Hair follicle dermal papilla cell (primary cell): ENCODE data around the gene TP73. TPM values are rescaled to one million over a fixed set of nuclear protein-coding genes. Genes with fewer than 3 reads are reported as not detected.

Experiments used
- small RNA-seq: library from RNA; depleted of rRNA; stranded (forward); fragments of <200 nt; gene quantifications from one replicate; pipeline ENCODE3, GENCODE V24; 2012
- total RNA-seq: library from RNA; depleted of rRNA; stranded (reverse); fragments of >200 nt; gene quantifications from 2 replicates; pipeline ENCODE4 v1.2.3, GENCODE V29; 2012

TP73 gene
- total RNA-seq: not detected in 2 replicates

DNA sequence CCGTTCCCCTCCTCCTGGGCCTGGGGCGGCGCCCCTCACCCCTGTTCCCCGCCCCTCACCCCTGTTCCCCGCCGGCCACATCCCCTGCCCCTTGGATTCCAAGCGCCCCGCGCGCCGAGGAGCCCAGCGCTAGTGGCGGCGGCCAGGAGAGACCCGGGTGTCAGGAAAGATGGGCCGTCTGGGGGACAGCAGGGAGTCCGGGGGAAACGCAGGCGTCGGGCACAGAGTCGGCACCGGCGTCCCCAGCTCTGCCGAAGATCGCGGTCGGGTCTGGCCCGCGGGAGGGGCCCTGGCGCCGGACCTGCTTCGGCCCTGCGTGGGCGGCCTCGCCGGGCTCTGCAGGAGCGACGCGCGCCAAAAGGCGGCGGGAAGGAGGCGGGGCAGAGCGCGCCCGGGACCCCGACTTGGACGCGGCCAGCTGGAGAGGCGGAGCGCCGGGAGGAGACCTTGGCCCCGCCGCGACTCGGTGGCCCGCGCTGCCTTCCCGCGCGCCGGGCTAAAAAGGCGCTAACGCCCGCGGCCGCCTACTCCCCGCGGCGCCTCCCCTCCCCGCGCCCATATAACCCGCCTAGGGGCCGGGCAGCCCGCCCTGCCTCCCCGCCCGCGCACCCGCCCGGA lies at the start of gene TP73:
Gene TP73 (plus strand): TSS at position 587 of the 618 bp plus-strand sequence. CDS start 29,850 bp downstream, outside the sequence.

DNA sequence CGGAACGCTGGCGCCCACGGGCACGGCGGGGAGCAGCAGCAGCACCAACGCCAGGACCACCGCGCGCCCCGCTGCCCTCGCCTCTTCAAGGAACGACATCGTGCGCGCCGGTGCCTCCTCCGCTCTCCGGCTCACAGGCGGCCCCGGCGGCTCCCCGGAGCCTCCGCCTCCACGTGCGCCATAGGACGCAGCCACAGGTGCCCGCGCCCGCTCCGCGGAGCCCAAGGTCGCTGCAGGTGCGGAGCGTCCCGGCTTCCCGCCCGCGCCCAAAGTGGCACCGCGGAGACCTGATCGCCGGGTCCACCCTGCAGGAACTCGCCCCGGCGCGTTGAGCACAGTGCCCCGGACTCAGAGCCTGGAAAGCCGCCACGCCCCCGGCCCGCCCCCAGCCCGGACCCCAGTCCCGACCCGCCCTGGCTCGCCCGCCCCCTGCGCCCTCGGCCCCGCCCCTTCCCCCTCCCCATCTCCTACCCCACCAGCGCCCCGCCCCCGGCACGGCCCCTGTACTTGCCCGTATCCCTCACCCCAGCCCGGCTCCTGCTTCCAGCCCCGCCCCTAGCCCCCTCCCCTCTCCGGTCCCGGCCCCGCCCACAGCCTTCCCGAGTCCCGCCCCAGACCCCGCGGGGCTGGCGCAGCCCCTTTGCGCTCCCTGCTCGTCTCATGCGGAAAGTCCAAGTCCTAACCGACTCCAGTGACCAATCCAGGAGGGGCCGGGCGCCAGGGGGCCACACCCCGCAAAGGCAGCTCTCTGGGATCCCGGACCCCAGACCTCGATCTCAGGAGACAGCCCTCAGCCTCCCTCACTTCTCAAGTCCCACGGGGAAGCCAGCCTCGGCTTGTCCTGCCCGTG lies 40.9 kb upstream of the TP73 start, which contains the start of gene MEGF6:
Gene MEGF6 (minus strand): TSS at position 339 of the 850 bp plus-strand sequence. CDS start 240 bp downstream, at position 99.

DNA sequence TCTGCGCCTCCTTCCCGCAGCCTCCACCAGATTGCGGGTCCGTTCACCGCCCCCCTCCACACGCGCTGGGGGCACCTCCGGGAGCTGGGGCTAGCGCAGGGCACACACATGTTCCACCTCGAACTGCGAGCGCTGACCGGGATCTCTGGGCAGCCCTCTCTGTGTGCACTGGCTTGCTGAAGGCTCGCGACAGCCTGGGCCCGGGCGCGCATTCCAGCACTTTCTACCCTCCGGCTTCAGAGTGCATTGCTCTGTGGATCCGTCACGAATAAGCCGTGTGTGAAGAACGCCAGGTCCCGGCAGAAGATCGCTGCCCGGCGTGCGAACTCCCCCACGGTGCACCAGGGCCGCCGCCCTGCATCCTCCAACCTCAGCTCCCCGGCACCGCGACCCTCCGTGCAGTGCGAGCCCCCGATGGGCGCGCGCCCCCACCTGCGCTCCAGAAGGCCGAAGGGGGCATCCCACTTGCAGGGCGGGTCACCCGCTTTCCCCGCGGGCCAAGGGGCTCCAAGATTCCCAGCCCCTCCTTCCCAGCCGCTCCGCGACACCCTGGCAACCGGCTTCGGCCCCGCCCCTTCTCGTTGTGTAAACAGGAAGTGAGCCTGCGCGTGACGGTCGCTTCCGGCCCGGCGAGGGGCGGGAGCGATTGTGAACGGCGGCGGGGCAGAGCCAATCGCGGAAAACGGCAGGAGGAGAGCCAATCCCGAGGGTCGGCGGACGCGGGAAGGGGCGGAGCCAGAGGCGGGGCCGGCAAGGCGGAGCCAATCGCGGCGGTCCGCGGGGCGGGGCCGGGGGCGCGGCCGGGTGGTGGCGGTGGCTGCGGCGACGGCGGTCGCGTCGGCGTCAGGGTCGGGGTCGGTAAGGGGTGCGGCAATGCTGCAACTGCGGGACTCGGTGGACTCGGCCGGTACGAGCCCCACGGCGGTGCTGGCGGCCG lies 27.8 kb upstream of the TP73 start, which contains the start of gene TPRG1L:
Gene TPRG1L (plus strand): TSS at position 816 of the 937 bp plus-strand sequence. CDS start 58 bp downstream, at position 874.

DNA sequence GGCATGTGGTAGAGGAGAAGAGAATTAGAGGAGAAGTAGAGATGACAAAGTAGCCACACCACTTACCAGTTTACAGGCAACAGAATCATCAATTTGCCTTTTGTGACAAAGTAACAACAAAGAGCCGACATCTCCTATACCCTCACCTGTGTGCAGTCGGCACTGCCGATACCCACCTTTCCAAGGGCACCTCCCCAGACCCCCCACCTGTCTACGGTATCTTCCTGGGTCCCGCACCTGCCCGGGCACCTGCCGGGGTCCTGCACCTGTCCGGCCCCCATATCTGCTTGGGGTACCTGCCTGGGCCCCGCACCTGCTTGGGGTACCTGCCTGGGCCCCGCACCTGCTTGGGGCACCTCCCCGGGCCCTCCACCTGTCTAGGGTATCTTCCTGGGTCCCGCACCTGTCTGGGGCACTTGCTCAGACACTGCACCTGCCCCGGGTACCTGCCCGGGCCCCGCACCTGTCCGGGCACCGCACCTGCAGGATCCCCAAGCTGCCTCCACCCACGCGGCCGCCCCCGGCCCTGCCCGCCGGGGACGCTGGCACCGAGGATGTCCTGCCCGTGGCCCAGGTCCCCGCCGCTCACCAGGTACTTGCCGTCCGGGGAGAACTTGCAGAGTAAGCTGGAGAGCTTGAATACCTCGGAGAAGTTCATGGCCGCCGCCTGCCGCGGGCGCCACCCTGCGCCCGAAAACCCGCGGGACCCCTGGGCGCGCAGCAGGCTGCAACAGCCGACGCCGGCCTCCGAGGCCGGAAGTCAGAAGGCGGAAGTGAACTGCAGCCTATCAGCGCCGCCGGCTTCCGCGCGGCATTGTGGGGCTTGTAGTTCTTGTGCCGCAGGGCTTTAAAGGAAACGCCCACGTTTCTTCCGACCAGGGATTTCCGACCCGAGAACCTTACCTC lies 2.7 kb upstream of the TP73 start, which contains the start of gene WRAP73:
Gene WRAP73 (minus strand): TSS at position 762 of the 906 bp plus-strand sequence. CDS start 104 bp downstream, at position 658.

DNA sequence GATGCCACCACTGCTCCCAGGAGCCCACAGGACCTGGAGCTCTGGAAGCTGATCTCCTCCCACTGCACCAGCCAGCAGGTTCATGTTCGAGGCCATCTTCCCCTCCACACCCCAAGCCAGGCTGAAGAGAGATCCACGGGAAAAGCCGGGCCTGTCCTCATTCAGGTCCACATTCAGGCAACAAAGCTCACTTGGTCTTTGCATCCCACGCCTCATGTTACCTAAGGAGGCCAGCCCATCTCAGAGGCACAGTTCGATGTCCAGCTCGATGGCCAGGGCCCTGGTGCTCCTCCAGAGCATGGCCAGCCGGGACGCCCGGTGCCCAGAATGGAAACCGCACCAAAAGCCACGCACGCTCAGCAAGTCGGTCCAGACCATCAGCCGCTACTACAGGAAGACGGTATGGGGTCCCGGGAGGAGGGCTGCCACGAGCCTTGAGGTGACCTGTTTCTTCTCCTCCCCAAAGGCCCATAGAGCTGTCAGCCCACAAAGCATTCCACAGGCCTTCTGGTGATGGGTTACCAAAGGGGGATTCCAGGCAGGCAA lies 100.2 kb downstream of the TP73 start, which contains the start of gene CCDC27:
Gene CCDC27 (plus strand): TSS at position 51 of the 546 bp plus-strand sequence. CDS start 32 bp downstream, at position 83.

DNA sequence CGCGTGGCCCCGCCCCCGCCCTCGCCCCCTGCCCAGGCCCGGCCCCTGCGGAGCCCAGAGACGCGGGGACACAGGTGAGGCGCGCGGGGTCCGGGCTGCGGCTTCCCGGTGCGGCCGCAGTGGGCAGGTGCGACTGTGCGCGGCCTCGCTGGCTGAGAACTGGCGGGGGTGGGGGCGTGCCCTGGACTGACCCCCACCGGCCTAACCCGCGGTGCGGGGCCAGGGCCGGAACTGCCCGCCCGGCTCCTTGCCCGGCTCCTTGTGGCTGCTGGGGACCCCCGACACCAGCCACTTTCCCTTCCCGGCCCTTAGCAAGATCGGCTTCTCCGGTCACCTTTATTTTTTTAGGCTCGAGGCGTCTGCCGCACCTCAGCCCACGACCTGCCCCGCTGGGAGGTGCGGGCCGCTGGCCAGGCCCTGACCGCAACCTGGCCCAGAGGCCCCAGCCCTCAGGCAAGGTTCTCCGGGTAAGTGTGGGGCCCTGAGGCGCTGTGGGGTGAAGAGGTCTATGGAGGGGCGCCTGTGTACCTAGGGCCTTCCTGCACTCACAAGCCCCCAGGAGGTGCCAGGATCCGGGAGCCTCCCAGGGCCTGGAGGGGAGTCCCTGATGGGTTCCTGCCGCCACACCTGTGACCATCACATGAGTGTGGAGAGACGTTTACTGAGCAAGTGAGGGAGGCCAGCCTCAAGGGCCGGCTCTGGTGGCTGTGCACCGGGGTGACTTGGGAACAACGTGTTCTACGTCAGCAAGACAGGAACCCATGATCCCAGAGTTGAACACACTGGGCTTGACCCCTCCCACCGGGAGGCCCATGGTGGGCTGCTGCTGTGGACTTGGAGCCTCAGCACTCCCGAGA lies 120.6 kb downstream of the TP73 start, which contains the start of gene SMIM1:
Gene SMIM1 (plus strand): TSS at position 35 of the 857 bp plus-strand sequence. CDS start 2,625 bp downstream, outside the sequence.

Small RNAs within 50 kb of the gene (small RNA-seq; reads per million reads assigned to genes)
- gene RF02197 (not detected), gene RN7SL574P (not detected)

Other genes starting within 250 kb of the TP73 start
- not detected in 2 replicates for gene ARHGEF16, start 197.9 kb upstream of the TP73 start, total RNA-seq
- 16.6 and 19.2 TPM in 2 replicates for gene MEGF6, start 41.0 kb upstream of the TP73 start, total RNA-seq
- gene TPRG1L, start 27.5 kb upstream of the TP73 start, total RNA-seq: 17.8 and 20.6 TPM in 2 replicates
- 12.3 and 12.7 TPM in 2 replicates for gene WRAP73, start 2.4 kb upstream of the TP73 start, total RNA-seq
- not detected in 2 replicates for gene CCDC27, start 99.9 kb downstream of the TP73 start, total RNA-seq
- gene SMIM1, start 120.2 kb downstream of the TP73 start, total RNA-seq: 0.49 and 2.7 TPM in 2 replicates
- gene LRRC47, start 144.0 kb downstream of the TP73 start, total RNA-seq: 37.6 and 38.3 TPM in 2 replicates
- 19.8 and 24.2 TPM in 2 replicates for gene CEP104, start 204.7 kb downstream of the TP73 start, total RNA-seq
- 6.7 and 7.5 TPM in 2 replicates for gene DFFB, start 205.0 kb downstream of the TP73 start, total RNA-seq
- 30.7 and 33.6 TPM in 2 replicates for gene C1orf174, start 247.8 kb downstream of the TP73 start, total RNA-seq